HAP-1 (cell line): ENCODE data around the gene LCE2B.
"Not testable (repeated sequence)": the region's sequence is repeated elsewhere in the genome, so short reads cannot be mapped to it uniquely, and the experiment has no call there.

ENCODE experiments used
- DNase-seq, 2 experiments: peaks; one replicate each; pipeline ENCODE4 v3.0.0-alpha.2; 2016 to 2020; ENCODE audit warnings: low spot score in 2 of 2
- H3K27me3 ChIP-seq: fragments of 250-450 bp; sonication (Bioruptor Pico); 2 replicates; pipeline ENCODE4 v1.5.1; 2020; ENCODE audit warnings: low read depth, mild to moderate bottlenecking, moderate library complexity
- H3K36me3 ChIP-seq: fragments of 250-450 bp; sonication (Bioruptor Pico); replicated peaks from 2 replicates; pipeline ENCODE4 v1.5.1; 2020; ENCODE audit warnings: mild to moderate bottlenecking
- H3K4me1 ChIP-seq: fragments of 250-450 bp; sonication (Bioruptor Pico); 2 replicates; pipeline ENCODE4 v1.5.1; 2020; ENCODE audit warnings: mild to moderate bottlenecking
- H3K4me3 ChIP-seq: fragments of 250-450 bp; sonication (Bioruptor Pico); 2 replicates; pipeline ENCODE4 v1.5.1; 2020; ENCODE audit warnings: mild to moderate bottlenecking, moderate library complexity
- H3K9me3 ChIP-seq: fragments of 250-450 bp; sonication (Bioruptor Pico); 2 replicates; pipeline ENCODE4 v1.5.1; 2020; ENCODE audit warnings: mild to moderate bottlenecking, moderate library complexity
- in situ Hi-C: fragments of 300-500 bp; cut with MboI; formaldehyde crosslinking; loops from 3 replicates; pipeline ENCODE4 v1.14.3; 2020; ENCODE audit warnings: low sequenced_read_pairs, inconsistent platforms, mixed read lengths

The LCE2B gene, protein sequence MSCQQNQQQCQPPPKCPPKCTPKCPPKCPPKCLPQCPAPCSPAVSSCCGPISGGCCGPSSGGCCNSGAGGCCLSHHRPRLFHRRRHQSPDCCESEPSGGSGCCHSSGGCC

DNA sequence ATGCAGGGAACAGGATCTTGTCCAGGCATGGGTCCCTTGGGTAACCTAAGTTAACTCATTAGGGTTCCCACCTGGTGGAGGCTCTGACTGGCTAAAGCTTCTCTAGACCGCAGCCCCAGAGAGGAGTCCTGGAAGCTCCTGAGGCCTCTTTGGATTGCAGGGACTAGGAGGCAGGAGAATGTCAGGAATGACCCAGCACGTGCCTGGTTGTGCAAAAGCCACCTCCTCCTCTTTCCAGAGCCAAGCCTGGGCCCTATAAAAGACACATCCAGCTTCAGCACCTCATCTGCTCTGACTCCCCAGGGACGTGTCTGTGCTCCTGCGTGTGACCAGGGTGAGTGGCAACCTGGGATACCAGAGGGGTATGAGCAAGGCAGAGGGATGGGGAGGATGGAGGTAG is at the start of gene LCE2B:
TSS of gene LCE2B (plus strand) at position 301 of the 400 bp plus-strand sequence. CDS start 721 bp downstream, outside the sequence.
- DNase-seq, H3K27me3 ChIP-seq, H3K4me3 ChIP-seq, H3K9me3 ChIP-seq, H3K36me3 ChIP-seq, H3K4me1 ChIP-seq, in situ Hi-C loops: not testable (repeated sequence)

DNA sequence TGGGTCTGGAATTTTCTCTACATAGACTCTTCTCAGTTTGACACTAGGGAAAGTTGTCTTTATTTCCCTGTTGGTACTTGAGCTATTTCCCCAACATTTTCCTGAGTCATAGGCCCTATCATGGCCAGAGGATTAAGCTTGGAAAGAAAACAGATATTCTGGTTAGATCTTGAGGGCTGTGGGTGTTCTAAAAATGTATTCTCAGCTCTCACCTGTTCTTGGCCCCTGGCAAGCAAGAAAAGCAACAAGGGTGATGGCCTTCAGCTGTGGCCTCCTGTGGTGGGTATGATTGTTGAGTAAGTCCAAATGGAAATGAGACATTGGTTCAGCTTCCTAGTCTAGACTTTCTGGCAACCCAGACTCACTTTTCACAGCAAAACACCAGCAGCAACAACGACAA is 45.6 kb upstream of the LCE2B start:
- no peaks in the 10 kb centered on the region for H3K4me1 ChIP-seq
- no peaks in the 10 kb centered on the region for H3K36me3 ChIP-seq
- in situ Hi-C loops, result no loop called here
- no peak overlapping the region for H3K4me3 ChIP-seq
- no peaks in the 10 kb centered on the region for H3K27me3 ChIP-seq
- no peak for DNase-seq
- H3K9me3 ChIP-seq, result no peaks in the 10 kb centered on the region

DNA sequence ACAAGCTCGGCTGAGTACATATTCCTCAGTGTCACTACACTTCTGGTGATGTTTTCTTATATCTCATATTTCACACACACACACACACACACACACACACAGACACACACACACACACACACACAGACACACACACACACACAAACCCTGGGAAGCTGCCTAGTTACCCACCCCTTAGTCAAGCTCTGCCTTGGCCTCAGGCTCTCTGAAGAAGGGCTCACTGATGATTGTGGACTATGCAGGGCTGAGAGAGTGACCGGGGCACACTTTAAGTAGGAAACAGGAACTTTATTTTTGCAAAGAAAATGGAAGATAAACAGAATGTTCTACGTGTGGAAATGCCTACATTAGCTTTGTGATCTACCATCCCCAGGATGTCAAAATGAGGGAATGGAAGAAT is 42.0 kb upstream of the LCE2B start:
- Histone ChIP-seq H3K4me1 (no peaks in the 10 kb centered on the region), H3K36me3 (no peaks in the 10 kb centered on the region), H3K27me3 (no peaks in the 10 kb centered on the region), H3K4me3 (no peak overlapping the region), H3K9me3 (no peaks in the 10 kb centered on the region)
- no peak for DNase-seq
- in situ Hi-C loops, result no loop called here

DNA sequence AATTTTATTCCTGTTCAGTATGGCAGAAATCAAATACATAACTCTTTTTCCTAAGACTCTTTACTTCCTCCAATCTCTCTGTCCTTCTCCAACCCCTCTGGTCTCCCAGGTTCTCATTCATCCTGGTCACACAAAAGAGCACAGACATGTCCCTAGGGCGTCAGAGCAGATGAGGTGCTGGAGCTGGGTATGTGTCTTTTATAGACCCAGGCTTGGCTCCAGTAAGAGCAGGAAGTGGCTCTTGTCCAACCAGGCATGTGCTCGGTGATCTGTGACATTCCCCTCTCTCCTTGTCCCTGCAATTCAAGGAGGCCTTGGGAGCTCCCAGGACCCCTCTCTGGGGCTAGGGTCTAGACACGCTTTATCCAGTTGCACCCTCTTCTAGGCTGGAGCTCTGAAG is 40.8 kb upstream of the LCE2B start:
- H3K27me3 ChIP-seq, result no peaks in the 10 kb centered on the region
- H3K9me3 ChIP-seq, result no peaks in the 10 kb centered on the region
- in situ Hi-C loops, result no loop called here
- H3K36me3 ChIP-seq, result no peaks in the 10 kb centered on the region
- no peak for DNase-seq
- H3K4me3 ChIP-seq, result no peak overlapping the region
- H3K4me1 ChIP-seq, result no peaks in the 10 kb centered on the region

DNA sequence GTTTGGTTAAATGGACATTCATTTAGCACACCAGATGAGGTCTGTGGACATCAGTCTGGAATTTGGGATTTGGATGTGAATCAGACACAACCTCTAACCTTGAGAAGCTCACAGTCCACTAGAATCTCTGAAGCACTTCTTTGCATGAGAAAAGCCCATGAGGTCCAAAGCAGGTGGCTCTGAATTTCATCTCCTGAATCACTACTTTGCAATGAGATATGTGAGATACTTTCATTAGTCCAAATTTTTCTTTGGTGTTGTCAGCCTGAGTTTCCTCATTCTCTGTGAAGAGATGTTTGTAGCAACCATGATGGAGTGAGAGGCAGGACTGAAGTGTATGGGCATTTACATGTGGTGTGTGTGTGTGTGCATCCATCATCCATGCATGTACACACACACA is 39.3 kb upstream of the LCE2B start:
- Histone ChIP-seq H3K36me3 (no peaks in the 10 kb centered on the region), H3K27me3 (no peaks in the 10 kb centered on the region), H3K4me1 (no peaks in the 10 kb centered on the region), H3K4me3 (no peak overlapping the region), H3K9me3 (no peaks in the 10 kb centered on the region)
- in situ Hi-C loops, result no loop called here
- no peak for DNase-seq

DNA sequence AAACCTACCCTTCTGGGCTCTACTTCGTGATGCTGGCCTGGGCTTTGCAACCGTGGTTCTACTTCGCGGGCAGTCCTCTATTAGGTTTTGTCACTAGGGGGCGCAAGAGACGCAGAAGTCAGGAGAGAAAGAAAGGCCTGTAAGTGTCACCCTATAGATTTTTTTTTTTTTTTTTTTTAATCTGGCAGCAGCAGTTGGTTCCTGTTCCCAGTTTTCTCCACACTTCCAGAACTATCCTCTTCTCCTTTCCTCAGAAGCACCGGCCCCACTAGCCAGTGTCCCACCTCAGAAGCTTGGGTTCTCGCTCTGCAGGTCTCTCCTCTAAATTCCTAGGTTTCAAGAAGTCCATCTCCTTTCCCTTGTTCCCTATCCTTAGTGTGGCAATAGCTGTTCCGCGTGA is 31.8 kb upstream of the LCE2B start:
- H3K9me3 ChIP-seq, result no peaks in the 10 kb centered on the region
- H3K4me3 ChIP-seq, result no peak overlapping the region
- H3K36me3 ChIP-seq, result no peaks in the 10 kb centered on the region
- peak; percentile 34 to 82 for DNase-seq
- no peaks in the 10 kb centered on the region for H3K27me3 ChIP-seq
- no peaks in the 10 kb centered on the region for H3K4me1 ChIP-seq
- in situ Hi-C loops, result no loop called here

DNA sequence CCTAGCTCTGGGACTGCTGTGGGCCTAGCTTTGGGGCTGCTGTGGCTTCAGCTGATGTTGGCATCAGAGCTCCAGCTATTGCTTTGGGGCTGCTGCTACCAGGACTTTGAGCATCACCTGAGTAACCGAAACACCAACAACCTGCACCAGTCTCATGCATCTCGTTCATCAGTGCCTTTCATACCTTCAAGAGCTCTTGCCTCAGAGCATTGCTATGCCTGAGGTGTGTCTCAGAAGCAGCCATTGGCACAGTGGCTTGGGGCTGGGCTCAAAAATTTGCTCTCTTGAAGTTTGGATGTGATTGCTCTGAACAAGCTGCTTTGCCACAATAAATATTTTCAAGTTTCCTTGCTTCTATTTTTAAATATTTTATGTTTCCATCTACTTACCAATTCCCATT is 29.5 kb upstream of the LCE2B start:
- in situ Hi-C loops, result no loop called here
- H3K27me3 ChIP-seq, result no peaks in the 10 kb centered on the region
- H3K4me3 ChIP-seq, result no peak overlapping the region
- H3K9me3 ChIP-seq, result no peaks in the 10 kb centered on the region
- H3K36me3 ChIP-seq, result no peaks in the 10 kb centered on the region
- H3K4me1 ChIP-seq, result no peaks in the 10 kb centered on the region
- DNase-seq, result no peak

DNA sequence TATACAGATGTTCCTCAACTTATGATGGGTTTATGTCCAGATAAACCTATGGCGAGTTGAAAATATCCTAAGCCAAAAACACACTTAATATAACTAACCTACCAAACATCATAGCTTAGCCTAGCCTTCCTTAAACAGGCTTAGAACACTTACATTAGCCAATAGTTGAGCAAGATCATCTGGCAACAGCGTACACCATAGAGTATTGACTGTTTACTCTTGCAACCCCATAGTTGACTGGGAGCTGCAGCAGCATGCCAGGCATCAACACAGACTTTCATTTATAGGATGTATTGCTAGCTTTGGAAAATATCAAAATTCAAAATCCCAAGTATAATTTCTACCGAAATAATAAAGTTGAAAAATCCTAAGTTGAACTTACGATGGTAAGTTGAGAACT is 28.2 kb upstream of the LCE2B start:
- in situ Hi-C loops, result no loop called here
- no peak overlapping the region for H3K4me3 ChIP-seq
- no peaks in the 10 kb centered on the region for H3K27me3 ChIP-seq
- H3K9me3 ChIP-seq, result no peaks in the 10 kb centered on the region
- no peaks in the 10 kb centered on the region for H3K36me3 ChIP-seq
- no peaks in the 10 kb centered on the region for H3K4me1 ChIP-seq
- no peak for DNase-seq

DNA sequence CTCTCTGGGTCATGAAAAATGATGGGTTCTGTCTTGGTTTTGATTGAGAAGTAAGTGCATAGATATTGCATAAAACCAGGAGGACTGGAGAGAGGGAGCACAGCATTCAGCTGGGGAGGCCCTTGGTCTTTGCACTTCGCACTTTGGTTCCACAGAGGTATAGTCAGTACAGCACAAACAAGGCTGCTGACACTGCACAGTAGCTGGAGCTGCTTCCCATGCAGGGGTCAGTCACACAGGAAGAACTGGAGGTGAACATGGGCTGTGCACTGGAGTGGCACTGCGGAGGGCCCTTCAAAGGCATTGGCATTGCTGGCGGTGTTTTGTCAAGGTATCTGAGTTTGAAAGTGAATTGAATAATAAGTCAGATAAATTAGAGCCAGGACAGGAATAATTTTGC is 27.3 kb upstream of the LCE2B start:
- in situ Hi-C loops, result no loop called here
- DNase-seq, result no peak
- no peak overlapping the region for H3K4me3 ChIP-seq
- no peaks in the 10 kb centered on the region for H3K4me1 ChIP-seq
- no peaks in the 10 kb centered on the region for H3K36me3 ChIP-seq
- H3K9me3 ChIP-seq, result no peaks in the 10 kb centered on the region
- H3K27me3 ChIP-seq, result no peaks in the 10 kb centered on the region

DNA sequence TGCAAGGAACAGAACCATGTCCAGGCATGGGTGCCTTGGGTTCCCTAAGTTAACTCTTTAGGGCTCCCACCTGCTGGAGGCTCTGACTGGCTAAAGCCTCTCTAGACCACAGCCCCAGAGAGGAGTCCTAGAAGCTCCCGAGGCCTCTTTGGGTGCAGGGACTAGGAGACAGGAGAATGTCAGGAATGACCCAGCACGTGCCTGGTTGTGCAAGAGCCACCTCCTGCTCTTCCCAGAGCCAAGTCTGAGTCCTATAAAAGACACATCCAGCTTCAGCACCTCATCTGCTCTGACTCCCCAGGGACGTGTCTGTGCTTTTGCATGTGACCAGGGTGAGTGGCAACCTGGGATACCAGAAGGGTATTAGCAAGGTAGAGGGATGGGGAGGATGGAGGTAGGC is 22.8 kb upstream of the LCE2B start, which contains the start of gene LCE2D:
TSS of gene LCE2D (plus strand) at position 283 of the 400 bp plus-strand sequence. CDS start 726 bp downstream, outside the sequence.
- Histone ChIP-seq H3K9me3 (no peaks in the 10 kb centered on the region), H3K36me3 (no peaks in the 10 kb centered on the region), H3K27me3 (no peaks in the 10 kb centered on the region), H3K4me3 (no peak within 1 kb of the TSS), H3K4me1 (no peaks in the 10 kb centered on the region)
- in situ Hi-C loops, result no loop called here
- DNase-seq, result no peak

DNA sequence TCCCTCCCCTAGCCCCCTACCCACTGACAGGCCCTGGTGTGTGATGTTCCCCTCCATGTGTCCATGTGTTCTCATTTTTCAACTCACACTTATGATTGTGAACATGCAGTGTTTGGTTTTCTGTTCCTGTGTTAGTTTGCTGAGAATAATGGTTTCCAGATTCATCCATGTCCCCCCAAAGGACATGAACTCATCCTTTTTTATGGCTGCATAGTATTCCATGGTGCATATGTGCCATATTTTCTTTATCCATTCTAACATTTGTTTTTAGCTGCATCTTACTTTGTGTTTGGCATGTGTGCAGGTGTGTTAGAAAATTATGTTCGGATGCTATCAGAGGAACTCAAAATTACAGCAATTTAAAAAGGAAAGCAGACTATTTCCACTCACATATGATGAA is 19.8 kb upstream of the LCE2B start:
- H3K9me3 ChIP-seq, H3K4me3 ChIP-seq, H3K4me1 ChIP-seq, H3K27me3 ChIP-seq, DNase-seq, H3K36me3 ChIP-seq, in situ Hi-C loops: not testable (repeated sequence)

DNA sequence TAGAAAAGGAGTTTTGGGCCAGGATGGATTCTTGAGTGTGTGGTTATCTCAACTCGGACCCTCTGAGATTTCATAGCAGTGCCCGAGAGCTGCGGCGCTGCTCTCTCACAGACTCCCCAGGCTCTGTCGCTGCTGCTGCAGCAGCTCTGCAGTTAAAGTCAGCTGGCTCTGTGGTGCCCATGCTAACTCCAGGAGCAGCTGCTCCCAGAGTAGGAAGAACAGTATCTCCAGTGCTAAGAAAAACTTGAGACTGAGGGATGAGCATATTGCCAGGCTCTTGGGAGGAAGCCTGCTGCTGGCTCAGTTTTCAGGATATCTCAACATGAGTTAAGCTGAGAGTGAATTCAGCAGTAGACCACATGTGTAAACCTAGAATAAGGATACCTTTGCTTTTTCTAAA is 18.3 kb upstream of the LCE2B start:
- Histone ChIP-seq H3K9me3 (no peaks in the 10 kb centered on the region), H3K4me1 (no peaks in the 10 kb centered on the region), H3K27me3 (no peaks in the 10 kb centered on the region), H3K36me3 (no peaks in the 10 kb centered on the region), H3K4me3 (no peak overlapping the region)
- in situ Hi-C loops, result no loop called here
- DNase-seq, result no peak

DNA sequence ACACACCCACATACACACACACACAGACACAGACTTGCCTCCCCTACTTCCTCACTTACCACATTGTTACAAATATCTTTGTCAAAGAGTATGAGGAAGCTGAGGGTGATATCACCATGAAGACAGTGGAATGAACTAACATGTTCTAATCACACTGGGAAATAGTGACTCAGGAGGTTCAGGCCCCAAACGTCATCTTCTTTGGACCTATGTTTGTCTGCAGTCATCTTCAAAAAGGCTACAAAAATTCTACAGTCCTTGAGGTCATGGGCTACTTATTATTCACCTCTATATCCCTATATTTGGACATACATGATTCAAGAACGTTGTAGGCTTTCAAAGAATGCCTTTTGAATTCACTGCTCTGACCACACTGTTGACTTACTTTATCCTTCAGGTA is 12.9 kb upstream of the LCE2B start:
- Histone ChIP-seq H3K9me3 (no peaks in the 10 kb centered on the region), H3K4me1 (no peaks in the 10 kb centered on the region), H3K36me3 (no peaks in the 10 kb centered on the region), H3K27me3 (no peaks in the 10 kb centered on the region), H3K4me3 (no peak overlapping the region)
- in situ Hi-C loops, result no loop called here
- no peak for DNase-seq

DNA sequence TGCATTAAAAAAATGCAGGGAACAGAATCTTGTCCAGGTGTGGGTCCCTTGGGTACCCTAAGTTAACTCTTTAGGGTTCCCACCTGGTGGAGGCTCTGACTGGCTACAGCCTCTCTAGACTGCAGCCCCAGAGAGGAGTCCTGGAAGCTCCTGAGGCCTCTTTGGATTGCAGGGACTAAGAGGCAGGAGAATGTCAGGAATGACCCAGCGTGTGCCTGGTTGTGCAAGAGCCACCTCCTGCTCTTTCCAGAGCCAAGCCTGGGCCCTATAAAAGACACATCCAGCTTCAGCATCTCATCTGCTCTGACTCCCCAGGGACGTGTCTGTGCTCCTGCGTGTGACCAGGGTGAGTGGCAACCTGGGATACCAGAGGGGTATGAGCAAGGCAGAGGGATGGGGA is 10.9 kb upstream of the LCE2B start, which contains the start of gene LCE2C:
TSS of gene LCE2C (plus strand) at position 297 of the 400 bp plus-strand sequence. CDS start 737 bp downstream, outside the sequence.
- H3K4me3 ChIP-seq, H3K27me3 ChIP-seq, H3K4me1 ChIP-seq, H3K9me3 ChIP-seq, in situ Hi-C loops, H3K36me3 ChIP-seq, DNase-seq: not testable (repeated sequence)

DNA sequence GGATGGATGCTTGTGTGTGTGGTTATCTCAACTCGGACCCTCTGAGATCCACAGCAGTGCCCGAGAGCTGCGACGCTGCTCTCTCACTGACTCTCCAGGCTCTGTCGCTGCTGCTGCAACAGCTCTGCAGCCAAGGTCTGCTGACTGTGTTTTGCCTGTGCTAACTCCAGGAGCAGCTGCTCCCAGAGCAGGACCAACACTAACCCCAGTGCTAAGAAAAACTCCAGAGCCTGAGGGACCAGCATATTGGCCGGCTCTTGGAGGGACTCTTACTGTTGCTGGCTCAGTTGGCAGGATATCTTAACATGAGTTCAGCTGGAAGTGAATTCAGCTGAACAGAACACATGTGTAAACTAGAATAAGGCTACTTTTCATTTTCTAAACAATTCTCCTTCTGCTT is 6.5 kb upstream of the LCE2B start:
- H3K4me1 ChIP-seq, result no peaks in the 10 kb centered on the region
- DNase-seq, result no peak
- in situ Hi-C loops, result no loop called here
- H3K9me3 ChIP-seq, result no peaks in the 10 kb centered on the region
- no peak overlapping the region for H3K4me3 ChIP-seq
- H3K36me3 ChIP-seq, result no peaks in the 10 kb centered on the region
- H3K27me3 ChIP-seq, result peaks cover 4% of the 10 kb centered on the region; the same call in 1 of the 2 replicates
